Stimulated activated CD8-positive, alpha-beta memory T cell treated with anti-CD3 and anti-CD28 coated beads, Interleukin-12 subunit alpha, Interleukin-12 subunit beta, amount 100 ng/mL, for 24 hours (primary cell): ENCODE data around the gene ARHGAP36.

ENCODE experiments used
- DNase-seq: peaks from one replicate; pipeline ENCODE4 v3.0.0-alpha.2; 2020; ENCODE audit errors: extremely low read depth

ARHGAP36 gene

DNA sequence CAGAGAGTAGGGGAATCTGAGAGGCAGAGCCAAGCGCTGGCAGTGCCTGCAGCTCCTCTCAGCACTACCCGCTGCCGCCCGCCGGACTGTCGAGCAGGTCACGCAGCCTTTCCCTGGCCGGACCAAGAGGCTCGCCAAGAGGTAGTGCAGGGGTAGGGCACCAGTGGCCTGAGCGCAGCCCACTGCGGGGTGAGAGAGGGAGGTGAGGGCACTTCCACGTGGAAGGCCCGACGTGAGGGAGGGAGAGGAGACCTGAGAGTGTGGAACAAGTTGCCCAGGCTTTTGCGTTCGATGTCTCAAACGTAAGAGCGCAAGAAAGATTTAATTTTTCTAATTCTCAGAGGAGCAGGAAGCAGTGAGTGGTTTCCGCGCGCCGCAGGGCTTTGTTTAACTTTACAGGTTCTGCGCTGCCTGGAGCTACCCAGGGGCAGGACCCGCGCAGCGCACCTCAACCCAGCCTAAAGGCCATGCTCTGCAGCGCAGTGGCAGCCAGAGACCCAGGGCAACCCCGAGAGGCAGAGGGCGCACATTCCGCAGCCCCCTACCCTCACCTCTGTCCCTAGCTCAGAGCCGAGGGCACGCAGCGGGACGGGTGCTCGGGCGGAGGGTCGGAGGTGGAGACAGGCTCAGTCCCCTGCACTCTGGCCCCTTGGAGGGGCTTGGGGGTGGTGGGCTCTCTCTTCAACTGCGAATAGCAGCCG, 14.9 kb downstream of the ARHGAP36 start:
- no peak for DNase-seq

DNA sequence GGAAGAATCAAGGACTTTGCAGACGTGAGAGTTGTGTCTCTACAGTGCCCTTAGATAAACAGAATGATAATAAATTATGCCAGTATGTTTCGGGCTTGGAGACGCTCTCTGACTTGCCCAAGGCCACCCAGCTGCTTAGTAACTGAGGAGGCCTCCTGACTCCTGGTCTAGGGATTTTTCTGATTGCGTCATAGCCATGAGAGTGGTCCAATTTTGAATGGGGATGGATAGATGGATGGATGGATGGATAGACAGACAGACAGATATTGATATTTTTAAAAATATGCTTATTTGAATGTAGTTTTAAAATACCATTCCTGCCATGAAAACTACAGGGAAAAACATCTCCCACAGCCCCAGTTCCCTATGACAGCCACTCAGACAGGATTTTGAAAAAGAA, 15.5 kb downstream of the ARHGAP36 start:
- no peak for DNase-seq

DNA sequence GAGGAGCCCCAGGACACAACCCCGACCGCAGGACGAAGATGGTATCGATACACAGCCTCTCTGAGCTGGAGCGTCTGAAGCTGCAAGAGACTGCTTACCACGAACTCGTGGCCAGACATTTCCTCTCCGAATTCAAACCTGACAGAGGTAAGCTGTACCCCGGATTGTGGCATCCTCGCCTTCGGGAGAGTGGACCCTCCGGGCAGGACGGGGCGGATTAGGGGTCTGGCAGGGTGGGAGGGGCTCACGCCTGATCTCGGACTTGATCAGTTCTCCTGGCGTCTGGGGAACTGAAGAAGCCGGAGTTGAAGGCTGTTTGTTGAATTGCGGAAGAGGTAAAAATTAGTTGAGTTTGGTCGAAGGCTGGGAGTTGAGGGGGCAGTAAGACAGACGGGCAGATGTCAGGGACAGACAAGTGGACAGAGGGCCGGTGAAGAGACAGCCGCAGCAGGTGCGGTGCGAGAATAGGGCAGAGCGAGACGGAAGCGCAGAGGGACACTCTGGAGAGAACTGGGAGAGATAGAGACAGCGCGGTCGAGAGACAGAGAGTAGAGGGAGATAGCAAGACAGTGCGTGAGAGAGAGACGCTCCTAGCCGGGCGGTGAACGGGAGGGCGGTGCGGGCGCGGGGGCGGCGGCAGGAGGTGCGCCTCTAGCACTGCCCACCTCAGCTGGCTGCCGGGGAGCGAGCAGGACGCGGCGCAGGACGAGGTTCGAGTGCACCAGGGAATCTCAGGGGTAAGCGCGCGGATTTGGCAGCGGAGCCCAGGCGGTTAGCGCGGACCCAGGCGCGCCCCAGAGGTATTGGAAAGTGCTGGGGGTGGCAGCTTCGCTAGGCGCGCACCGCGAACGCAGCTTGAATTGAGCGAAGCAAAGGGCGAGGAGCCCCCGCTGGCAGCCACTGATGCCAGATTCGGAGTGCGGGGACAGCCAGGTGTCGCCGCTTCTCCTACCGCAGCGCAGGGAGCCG, 23.9 kb downstream of the ARHGAP36 start:
- no peak for DNase-seq

DNA sequence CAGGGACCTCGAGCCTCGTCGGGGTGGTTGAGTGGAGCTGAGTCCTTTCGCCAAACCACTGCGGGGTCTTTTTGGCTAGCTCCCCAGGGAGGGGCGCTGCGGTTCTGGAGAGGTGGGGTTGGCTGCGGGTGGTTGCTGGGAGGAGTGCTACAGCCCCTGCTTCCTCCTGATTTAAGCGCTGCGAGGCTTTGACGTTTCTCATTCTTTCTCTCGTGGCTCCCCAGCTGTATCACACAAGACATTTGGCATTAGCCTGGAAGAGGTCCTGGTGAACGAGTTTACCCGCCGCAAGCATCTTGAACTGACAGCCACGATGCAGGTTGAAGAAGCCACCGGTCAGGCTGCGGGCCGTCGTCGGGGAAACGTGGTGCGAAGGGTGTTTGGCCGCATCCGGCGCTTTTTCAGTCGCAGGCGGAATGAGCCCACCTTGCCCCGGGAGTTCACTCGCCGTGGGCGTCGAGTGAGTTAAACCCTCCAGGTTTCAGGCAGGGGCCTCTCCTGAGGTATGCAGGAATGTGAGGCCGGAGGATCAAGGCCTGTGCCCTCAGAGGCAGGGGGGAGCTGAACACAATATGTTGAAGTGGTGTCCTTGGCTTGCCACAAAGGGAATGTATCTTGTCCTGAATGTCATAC, 25.5 kb downstream of the ARHGAP36 start:
- no peak for DNase-seq

DNA sequence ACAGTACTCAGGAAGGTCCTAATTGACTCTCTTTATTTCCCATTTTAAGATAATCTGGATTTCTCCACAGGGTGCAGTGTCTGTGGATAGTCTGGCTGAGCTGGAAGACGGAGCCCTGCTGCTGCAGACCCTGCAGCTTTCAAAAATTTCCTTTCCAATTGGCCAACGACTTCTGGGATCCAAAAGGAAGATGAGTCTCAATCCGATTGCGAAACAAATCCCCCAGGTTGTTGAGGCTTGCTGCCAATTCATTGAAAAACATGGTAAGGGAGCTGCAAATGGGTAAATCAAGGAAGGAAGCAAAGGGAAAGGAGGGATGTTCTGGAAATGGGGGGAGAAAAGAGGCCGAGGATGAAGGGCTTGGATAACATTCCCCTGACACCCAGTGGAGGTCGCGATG, 26.0 kb downstream of the ARHGAP36 start:
- no peak for DNase-seq

DNA sequence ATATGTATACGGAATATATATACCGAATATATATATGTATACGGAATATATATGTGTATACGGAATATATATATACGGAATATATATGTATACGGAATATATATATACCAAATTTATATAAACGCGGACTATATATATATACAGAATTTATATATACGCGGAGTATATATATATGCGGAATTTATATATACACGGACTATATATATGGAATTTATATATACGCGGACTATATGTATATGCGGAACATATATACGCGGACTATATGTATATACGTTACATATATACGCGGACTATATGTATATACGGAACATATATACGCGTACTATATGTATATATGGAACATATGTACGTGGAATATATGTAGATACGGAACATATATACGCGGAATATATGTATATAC, 78.6 kb downstream of the ARHGAP36 start:
- no peak for DNase-seq

DNA sequence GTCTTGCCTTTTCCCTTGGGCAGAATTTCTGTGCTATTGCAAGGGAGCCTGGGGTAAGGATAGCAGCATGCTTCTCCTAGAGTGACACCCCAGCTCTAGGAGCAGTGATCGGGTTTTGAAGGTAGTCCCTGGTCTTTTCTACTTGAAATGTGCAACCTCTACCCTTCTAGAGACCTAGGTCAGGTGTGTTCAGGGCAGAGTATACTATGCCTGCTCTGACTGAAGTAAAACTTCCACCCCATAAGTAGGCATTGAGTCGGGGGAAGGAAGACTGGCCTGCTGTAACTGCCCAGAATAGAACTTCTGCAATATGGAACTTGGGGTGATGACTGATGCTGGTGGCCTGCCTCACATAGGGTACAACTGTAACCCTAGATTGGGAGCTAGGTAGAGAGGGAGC, 80.9 kb downstream of the ARHGAP36 start:
- no peak for DNase-seq
